GM21576 (cell line): ENCODE data around the gene ABHD8.

Experiments used
- ATAC-seq: cut with Tn5 transposase; IDR thresholded peaks from one replicate; pipeline ENCODE4 v1.9.1; 2021; ENCODE audit warnings: mild to moderate bottlenecking, moderate library complexity; ENCODE audit not compliant: unreplicated experiment

Gene ABHD8

DNA sequence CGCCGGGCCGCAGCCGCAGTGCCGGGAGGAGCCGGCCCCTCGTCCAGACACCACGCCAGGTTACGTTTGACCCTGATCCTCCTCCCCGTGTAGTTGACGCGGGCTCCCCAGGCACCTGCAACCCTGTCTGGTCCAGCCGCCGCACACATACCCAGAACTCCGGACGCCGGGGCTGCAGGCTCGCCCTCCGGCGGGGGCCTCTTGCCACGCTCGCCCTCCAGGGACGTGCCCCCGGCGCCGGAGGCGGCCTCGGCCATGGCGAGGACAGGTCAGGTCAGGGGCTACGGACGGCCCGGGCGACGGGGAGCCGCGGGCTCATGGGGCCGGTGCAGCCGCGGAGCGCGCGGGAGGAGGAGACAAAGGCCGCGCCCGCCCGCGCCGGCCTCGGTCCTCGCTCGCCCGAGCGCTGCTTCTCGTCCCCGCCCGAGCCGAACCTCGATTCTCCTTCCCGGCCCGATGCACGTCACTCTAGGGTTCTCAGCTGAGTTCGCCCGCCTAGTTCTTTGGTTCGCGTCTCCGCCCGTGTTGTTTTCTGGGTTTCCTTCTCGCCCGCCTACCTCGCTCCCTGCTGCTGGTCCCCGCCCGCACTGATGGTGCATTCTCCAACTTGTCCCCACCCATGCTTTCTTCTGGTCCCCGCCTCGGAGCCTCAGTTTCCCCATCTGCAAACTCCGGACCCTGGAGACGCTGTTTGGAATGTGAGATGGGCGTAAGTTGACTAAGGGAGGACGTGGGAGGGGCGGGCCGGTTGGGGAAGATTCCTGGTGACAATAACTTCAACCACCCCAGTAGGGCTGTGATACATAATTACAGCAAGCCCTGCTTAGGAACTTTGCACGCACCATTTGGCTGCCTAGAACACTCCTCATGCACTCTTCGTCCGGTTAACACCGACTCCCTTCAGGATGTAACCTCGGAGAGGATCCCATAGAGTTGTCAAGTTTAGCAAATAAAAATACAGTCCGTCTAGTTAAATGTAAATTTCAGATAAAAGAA is 31.5 kb upstream of the ABHD8 start, which contains the start of gene ANO8:
Gene ANO8, minus strand, starts transcription at position 442 of the 996 bp plus-strand sequence. Its CDS starts 185 bp downstream, at position 257.
- ATAC-seq = peak; percentile 35

DNA sequence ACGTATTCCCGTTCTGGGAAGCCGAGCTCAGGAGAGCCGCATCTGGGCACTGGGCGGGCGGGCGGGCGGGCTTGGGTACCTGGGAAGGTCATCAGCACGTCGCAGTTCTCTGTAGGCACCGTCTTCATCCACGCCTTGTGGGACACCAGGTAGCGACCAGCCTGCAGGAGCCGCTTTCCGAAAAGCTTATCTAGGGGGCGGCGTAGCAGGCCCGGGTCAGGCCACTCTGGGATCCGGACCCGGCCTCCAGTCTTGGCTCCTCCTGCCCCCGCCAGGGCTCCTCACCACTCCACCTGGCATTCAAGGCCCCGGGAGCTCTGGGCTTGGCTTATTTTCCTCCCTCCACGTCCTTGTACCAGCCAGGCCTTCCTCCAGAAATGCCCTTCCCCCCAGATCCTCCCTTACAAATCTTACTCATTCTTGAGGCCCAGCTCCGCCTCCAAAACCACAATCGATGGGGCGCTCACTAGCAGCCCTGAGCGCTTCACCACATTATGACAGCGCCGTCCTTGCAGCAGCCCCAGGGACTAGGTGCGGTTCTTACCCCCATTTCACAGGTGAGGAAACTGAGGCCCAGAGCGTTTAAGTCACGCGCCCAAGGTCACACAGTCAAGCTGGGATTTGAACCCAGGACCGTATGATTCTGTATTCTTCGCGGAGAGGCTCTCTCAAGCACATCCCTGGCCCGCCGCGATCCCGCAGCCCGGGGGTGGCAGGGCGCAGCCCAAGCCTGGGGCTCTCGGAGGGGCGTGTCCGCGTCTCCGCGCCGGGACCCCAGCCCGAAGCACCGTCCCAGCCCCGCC is 30.6 kb upstream of the ABHD8 start:
- ATAC-seq = no peak

DNA sequence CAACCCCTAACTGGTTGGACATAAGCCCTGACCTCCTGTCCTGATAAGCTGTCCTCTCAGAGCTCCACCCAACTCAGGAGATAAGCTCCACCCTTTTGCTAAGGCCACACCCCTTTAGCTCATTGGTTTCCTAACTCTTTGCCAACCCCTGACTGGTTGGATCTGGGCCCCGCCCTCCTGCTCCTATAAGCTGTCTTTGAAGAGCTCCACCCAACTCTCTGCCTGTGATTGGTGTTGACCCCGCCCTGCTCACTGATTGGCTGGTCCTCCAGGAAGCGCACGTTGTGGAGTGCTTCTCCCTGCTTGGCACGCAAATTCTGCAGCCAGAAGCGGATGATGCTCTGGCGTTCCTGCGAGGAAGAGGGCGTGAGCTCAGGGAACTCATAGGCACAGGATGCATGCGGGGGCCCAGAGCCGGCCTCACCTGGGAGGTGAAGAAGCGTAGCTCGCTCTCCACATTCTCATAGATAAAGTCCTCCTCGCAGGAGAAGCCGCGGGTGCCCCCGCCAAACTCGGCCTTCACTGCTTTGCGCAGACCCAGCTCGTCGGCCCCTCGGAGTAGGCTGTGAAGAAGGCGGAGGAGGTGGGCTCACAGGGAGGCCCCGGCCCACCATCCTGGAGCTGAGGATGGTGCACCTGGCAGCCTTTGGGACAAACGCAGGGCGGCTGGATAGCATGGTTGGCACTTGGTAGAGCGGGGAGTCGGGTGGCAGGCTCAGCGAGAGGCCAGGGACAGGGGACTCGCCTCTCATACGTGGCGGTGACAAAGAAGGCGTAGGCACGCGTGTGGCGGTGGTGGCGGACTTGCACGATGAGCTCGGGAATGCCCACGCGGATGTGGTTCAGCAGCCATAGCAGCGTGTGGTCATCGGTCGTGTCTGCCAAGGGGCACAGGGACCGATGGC is 29.7 kb upstream of the ABHD8 start:
- no peak for ATAC-seq

DNA sequence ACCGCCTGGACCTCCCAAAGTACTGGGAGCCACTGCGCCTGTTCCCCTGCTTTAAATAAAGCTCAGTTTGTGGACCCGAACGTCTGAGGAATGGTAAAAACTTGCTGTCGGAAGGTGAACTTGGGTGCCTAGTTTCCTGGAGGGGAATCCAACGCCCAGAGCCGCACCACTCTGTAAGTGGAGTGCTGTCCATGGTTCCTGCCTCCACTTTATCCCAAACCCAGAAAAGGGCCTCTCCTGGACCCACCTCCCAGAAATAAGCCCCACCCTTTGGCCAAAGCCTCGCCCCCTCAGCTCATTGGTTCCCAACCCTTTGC is 29.1 kb upstream of the ABHD8 start:
- no peak for ATAC-seq

DNA sequence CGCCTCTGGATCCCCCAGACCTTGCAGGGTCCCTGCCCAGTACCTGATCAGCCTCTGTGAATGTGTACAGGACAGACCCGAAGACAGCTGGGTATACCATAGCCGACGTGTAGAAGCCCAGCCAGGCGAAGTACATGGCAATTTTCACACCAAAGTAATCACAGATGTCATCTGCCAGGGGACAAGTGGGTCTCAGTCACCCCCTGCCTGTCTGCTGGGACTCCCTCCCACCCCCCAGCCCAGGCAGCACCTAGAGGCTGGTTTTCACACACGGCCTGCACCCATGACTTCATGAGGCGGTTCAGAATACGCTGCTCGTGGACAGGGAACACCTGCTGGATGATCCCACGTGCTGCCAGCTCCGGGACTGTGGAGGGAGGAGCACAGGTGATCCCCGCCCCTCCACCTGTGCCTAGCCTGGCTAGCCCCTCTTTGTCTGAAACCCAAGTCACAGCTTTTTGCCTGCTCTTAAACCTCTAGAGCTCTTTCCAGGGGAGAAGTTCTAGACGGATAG is 27.9 kb upstream of the ABHD8 start:
- ATAC-seq = no peak

DNA sequence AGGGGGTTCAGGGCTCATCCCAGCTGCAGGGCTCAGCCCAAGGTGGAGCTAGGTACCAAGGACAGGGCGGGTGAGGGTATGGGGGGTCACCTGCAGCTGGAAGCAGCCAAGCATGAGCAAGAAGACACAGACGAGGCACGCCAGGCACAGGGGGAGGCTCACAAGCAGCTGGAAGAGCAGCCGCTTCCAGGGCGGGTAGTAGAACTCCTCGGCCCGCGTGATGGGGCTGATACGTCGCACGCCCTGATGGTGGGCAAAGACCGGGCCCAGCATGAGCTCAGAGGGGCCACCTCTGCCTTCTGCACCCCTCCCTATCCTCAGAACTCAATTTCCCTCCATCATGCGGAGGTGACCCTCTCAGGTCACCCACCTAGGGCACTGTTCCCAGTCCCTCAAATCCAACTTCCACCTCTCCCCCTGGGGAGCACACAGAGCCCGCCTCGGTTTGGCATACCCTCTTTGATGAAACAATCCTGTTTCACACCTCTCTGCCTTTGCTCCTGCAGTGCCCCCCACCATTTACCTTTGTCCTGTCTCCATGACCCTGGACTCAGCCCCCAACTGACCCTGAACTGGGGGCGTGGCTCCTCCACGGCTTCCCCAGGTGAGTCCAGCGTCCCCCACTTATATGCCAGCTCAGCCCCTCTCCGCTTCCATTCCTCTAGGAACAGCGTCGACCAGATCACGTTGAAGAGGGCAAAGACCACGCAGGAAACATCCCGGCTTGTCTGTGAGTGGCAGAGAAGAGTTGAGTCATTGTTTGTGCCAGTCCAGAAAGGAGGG is 27.2 kb upstream of the ABHD8 start:
- no peak for ATAC-seq

DNA sequence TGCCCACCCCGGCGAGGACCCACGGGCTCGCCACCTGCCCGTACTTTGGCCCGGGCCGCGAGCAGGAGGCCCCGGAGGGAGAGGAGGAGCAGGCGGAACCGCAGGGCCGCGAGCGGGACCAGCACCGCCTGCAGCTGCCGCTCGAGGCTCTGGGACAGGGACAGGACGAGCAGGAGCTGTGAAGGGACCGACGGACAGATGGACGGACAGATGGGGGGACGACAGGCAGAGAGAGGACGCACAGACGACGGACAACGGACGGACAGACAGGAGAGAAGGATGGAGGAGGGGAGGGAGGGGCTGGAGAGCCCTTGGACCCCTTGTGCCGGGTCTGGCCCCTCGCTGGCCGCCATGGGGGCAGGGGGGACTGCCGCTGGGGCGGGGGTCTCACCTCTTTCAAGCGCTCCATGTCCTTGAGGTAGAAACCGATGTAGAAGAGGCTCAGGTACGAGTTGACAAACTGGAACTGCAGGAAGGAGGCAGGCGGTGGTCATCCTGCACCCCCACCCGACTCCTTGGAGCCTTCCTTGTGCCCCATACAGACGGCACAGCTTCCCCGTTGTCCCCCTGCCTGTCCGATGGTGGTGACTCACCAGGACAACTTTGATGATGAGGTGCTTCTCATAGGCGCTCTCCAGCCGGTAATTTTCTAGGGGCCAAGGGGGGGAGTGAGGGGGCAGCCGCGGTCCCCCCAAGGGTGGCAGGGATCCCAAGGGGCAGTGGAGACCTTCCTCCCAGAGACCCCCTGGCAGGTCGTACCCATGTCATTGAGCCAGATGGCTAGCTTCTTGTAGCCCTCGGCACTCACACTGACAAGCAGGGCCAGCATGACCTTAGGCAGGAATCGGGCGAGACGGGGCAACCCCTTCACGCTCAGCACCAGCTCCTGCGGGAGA is 26.4 kb upstream of the ABHD8 start:
- no peak for ATAC-seq

DNA sequence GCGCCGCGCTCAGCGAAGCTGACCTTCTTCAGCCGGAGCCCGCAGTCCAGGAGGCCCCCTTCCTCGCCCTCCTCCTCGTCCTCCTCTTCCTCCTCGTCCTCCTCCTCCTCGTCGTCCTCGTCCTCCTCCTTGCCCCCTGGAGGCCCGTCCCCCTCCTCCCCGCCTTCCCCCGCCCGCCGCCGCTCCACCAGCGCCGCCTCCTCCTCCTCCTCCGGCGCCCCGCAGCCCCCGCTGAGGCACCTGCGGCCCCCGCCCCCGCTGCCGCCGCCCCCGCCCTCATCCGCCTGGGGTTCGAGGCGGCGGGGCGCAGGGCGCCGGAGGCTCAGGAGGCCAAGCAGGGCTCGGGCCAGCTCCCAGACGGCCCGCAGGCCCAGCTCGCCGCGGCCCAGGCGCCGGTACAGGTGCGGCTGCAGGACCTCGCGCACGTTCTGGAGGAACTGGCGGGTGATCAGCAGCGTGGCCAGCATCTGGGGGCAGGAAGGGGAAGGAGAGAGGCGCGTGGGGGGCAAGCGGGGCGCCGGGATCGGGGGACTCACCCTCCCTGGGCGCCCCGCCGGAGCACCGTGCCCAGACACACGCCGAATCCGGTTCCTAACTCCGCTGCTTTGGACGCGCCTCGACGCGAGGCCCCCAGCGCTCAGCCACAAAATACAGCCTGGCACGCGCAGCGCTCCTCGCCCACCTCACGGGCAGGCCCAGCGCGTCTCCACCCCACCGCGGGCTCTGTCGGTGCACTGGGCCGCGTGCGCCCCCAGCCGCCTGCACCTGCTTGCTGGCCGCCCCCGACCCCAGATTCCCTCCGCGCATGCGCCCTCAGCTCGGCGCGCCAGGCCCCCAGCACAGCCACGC is 25.5 kb upstream of the ABHD8 start:
- ATAC-seq = no peak

DNA sequence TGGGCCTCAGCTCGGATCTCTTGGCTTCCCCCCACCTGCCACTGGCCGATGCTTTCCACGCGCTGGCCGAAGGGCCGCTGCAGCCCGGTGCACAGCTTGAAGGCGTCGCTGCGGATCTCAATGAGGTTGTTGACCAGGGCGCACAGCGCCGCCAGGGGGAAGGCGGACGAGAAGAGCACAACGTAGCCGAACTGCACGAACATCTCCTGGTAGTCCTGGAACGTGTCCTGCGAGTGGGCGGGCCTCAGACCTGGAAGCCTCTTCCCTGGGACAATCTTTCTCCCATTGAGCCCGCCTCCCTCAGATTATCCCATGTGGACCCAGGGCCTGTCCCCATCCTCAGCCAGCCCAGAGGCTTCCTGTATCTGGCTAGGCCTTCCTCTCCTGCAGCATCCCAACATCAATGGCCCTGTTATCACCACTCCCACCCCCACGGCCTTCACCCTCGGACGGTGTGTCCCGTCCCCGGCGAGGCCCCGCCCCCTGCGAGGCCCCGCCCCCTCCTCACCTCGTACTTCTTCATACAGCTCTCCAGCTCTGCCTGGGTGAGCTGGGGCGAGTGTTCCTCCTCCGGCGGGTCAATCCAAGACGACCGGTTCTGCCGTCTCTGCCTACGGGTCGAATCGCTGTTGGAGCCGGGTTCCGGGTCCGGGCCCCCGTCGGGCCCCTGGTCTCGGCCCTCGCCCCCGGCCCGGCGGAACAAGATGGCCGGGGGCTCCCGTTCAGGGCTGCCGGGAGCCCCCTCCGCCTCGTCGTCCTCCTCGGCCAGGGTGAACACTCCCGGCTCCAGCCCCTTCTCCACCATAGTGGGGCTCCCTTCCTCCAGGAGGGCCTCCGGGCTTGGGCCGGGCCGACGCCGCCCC is 24.7 kb upstream of the ABHD8 start:
- ATAC-seq = no peak

DNA sequence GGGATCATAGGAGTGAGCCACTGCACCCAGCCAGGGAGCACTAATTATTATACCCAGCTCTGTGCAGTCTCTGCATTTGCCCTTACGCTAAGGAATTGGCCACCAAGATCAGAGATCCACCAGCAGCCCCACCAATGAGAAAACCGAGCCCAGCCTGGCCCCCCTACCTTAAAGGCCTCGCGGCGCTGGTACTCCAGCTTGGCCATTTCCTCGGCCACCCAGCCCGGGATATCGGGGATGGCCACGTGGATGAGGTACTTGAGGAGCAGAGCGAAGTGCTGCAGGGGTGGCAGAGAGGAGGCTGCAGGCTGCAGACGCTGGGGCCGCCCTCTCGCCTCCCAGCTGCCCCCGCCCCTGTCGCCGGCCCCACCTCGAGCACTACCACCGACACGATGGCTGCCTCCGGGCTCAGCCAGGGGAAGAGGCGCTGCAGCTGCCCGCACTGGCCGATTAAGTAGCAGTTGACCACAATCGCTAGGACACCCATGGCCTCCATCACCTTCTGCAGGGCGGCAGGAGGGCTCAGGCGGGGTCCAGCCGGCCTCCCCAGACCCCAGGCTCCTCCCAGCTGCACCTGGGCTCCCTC is 23.9 kb upstream of the ABHD8 start:
- no peak for ATAC-seq

DNA sequence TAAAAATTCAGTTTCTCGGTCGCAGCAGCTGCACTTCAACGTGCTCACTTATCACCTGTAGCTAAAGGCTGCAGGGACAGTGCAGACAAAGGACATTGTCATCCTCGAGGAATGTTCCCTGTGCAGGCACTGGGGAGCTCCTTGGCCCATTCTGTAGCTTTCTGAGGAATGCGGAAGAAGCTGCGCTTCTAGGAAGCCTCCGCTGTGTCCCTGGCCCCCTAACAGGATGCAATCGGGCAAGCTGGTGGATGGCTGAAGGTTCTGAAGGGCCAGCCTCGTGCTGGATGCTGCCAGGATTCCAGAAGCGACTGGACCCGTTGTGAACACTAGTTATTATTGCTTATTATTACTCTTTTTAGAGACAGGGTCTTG is 23.4 kb upstream of the ABHD8 start:
- ATAC-seq = no peak

DNA sequence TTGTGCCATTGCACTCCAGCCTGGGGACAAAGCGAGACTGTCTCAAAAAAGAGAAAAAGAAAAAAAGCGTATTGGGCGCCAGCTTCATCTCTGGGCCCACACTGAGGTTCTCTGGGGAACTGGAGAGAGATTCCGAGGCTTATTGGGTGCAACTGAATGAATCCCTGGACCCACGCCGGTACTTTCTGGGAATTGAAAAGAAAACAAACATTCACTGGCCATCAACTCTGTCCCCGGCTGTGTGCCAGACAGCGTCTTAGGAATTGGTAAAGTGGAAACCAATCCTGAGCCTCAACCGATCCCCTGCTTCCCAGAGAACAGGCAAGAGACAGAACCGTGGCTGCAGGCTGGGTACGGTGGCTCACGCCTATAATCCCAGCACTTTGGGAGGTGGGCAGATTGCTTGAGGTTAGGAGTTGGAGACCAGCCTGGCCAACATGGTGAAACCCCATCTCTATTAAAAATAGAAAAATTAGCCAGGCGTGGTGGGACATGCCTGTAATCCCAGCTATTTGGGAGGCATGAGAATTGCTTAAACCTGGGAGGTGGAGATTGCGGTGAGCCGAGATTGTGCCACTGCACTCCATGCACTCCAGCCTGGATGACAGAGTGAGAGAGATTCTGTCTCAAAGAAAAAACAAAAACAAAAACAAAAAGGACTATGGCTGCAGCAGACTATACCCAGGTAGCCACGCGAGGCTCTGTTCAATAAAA is 22.8 kb upstream of the ABHD8 start:
- ATAC-seq = no peak

DNA sequence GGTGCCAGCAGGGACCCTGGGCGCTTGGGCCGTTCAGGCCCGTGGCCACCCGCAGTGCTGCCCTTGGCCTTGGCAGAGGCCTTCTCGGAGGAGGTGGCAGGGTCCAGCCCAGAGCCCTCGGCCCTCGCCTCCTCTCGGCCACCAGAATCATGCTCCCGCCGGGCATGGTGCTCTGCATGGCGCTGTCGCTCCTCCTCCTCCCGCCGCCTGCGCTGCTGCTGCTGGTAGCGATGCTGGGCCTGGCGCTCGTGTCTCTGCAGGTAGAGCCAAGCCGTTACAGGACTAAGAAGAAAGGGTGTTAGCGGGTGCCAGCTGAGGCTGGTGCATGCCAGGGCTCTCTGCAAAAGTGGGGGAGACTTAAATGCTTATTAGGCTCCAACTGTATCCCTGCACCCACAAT is 21.9 kb upstream of the ABHD8 start:
- no peak for ATAC-seq

DNA sequence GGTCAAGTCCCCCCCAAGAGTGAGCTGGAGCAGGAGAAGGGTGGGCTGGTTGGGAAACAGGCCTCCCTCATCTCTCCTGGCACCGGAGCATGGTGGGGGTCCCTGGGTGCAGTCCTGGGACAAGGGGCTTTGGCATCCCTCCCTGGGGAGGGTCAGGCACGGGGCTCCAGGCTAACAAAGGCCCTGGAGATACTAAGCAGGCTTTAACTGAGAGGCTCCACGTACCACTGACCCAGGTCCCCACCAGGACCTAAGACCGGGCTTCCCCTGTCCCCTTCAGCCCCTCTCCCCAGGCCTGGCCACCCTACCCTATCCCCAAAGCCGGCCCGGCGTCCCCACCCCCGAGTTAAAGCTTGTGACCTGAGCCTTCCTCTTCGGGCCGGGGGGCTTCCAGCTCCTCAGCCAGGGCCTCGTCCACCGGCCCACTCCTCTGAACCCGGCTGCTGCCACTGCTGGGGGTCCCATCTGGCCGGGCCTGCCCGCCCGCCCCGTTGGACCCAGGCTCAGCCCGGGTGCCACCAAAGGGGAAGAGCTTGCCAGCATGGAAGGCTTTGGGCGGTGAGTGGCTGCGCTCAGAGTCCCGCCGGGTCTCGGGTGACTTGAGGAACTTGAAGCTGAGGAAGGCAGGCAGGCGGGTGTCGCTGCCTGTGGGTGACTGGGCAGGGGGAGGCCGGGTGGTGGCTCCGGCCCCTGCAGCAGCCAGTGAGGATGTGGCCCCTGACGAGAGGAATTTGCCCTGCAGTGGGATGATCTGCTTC is 21.3 kb upstream of the ABHD8 start:
- ATAC-seq = no peak

DNA sequence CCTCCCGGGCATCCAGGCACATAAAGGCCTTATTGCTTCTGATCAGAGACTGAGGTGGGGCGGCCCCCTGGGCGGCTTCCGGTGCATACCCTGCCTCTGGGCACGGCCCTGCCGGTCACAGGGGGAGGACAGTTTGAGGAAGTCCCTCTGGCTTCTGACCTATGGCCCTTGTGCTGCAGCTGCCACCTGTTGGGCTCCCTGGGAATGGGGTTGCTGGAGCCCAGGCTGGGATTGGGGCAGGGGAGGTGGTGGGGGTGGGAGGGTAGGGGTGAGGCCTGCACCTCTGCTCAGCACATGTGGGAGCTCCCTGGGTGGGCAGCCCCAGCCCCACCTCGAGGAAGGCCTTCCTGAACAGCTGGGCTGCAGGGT is 20.7 kb upstream of the ABHD8 start:
- no peak for ATAC-seq
